HPDE6-E6E7 (cell line): ENCODE data around the gene GAB4.

Source experiments
- DNase-seq: peaks from one replicate; pipeline ENCODE4 v3.0.0; 2011; ENCODE audit warnings: missing footprints; ENCODE audit errors: extremely low spot score

GAB4 gene

GRCh38 chr22:16914006-16914405, 94.0 kb downstream of the GAB4 start:
- no peak for DNase-seq

- no peak for DNase-seq
These were observed 95.7 kb downstream of the GAB4 start for GRCh38 chr22:16912281-16912680.
